Lung microvascular endothelial cell (primary cell): ENCODE data around the gene AOPEP. TPM values are rescaled to one million over a fixed set of nuclear protein-coding genes. Genes with fewer than 3 reads are reported as not detected.

ENCODE experiments used
- DNase-seq, 2 donors: peaks; one replicate each; pipeline versions ENCODE4 v3.0.0 to v3.0.0-alpha.2; 2010; ENCODE audit warnings: low read depth in 2 of 2
- total RNA-seq: library from RNA; depleted of rRNA; stranded (reverse); fragments of >200 nt; gene quantifications from 2 replicates; pipeline ENCODE4 v1.2.1, GENCODE V29; 2014

The AOPEP gene
- total RNA-seq, 1 donor from 2014 or later, result 33.9 TPM

DNA sequence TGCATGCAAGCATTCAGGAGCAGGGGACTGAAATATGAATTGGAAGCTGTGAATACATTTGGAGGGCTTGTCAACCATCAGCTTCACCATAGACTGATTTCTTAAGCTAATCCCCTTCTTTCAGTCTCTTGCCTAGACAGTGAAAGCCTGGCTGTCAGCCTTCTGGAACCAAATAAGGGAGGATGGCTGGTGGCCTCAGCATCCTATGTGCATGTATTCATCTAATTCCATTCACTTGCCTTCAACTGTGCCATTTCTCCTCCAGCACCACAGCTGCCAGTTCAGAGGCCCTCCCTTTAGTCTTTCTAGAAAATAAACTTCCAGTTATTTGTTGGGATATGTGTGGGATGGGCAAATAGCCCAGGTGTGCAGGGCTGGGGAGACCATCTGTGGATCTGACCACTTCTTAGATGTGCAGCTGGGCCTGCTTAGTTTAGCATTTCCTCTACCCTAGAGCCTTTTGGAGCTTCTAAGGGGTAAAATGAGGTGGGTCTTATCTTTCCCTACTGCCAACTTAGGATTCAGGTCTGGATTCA lies 62.1 kb downstream of the AOPEP start:
- no peak for DNase-seq

- DNase-seq, result no peak
These were observed 64.9 kb downstream of the AOPEP start for GRCh38 chr9:94791435-94791834.

- peak in 1 of 2 donors; percentile 74 for DNase-seq
These were observed 66.0 kb downstream of the AOPEP start for GRCh38 chr9:94792511-94792910.

DNA sequence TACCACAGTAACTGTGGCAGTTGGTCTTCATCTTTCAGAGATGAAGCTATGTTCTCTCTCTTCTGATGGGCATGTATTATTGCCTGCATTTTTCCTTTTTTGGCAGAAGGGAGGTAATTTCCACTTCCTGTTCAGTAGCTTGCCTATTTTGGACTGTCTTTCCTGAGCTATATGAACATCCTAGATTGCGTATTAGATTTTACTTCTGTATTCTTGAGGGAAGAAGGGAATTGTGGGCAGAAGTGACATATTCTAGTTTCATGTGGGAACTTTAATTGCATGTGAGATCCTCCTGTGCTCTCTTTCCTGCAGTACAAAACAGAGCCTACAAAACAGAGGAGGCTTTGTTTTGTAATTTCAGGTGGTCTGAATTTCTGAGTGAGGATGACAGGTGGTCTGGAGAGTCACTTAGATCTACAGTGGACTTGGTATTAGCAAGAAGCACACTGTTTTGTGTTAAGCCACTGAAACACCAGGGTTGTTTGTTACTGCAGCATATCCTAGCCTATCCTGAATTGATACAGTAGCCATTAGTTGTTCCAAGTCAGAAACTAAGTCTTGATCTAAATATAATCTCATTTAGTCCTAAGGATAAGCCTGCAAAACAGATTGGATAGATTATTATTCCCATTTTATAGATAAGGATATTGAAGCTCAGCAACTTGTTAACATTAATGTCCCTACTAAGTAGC lies 68.1 kb downstream of the AOPEP start:
- DNase-seq, result no peak

GRCh38 chr9:94796687-94797086 lies 70.2 kb downstream of the AOPEP start:
- DNase-seq, result peak in 1 of 2 donors; percentile 20

GRCh38 chr9:94798201-94798600 lies 71.7 kb downstream of the AOPEP start:
- DNase-seq, result no peak

- no peak for DNase-seq
These were observed 72.2 kb downstream of the AOPEP start for GRCh38 chr9:94798708-94799107.

- DNase-seq, result peak in 1 of 2 donors; percentile 88
These were observed 73.2 kb downstream of the AOPEP start for GRCh38 chr9:94799578-94800264.

DNA sequence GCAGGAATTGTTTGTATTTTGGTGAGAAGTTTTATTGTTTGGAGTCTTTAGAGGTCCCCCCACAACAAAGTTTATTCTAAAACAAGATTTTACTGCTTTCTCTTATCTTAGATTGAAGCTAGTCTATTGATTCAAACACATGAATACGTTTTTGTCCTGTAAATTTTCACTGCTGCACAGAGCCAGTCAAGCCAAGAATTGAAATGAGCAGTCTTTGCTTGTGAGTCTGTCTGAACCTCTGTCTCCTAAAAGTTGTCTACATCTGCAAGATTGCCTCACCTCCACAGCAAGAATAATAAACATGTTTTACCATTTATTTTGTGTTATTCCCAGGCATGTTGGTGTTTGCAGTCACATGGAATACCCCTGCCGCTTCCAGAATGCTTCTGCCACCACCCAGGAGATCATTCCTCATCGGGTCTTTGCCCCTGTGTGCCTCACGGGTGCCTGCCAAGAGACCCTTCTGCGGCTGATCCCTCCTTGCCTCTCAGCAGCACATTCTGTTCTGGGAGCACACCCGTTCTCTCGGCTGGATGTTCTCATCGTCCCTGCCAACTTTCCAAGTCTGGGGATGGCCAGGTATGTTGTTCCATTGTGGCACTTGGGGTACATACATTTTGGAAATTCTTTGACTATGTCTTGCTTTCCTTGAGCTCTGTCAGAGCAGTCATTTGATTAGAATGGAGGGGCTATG lies 74.1 kb downstream of the AOPEP start:
- DNase-seq, result no peak

DNA sequence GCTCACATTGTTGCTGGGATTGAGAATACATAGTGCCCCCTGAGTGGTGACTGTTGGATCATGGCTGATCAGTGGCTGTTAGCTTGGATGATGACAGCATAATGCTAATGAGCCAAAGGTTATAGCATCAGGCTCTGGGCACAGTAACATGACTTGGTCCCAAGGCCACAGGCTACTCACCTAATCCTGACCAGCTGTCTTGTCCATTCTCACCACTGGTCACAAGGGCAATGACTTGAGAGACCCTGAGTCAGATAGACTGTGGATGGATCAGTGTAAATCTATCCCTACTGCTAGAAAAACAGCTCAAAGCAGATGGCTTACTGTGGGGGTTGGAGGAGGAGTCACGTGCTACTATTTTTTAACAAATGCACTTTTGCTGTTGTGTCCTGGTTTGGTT lies 74.7 kb downstream of the AOPEP start:
- peak in 1 of 2 donors; percentile 23 for DNase-seq

DNA sequence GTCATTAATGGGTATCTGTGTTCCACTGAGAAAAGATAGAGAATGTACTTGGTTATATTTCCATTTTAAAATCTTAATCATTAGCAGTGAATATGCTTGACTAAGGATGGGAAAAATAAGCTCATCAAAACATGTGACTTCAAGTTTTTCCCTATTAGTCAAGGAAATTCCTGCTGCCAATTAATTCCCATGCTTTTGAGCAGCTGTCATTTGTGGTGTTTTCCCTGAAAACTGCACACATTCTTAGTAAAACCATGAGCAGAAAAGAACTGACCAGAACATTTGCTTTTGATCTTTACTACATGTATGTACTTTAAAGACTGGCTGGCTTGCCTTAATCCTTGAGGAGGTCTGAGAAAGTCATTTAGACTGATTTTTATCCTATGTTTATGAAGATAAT lies 75.2 kb downstream of the AOPEP start:
- peak in 1 of 2 donors; percentile 78 for DNase-seq

GRCh38 chr9:94802251-94802650 lies 75.8 kb downstream of the AOPEP start:
- no peak for DNase-seq

GRCh38 chr9:94802793-94803192 lies 76.3 kb downstream of the AOPEP start:
- DNase-seq, result no peak

DNA sequence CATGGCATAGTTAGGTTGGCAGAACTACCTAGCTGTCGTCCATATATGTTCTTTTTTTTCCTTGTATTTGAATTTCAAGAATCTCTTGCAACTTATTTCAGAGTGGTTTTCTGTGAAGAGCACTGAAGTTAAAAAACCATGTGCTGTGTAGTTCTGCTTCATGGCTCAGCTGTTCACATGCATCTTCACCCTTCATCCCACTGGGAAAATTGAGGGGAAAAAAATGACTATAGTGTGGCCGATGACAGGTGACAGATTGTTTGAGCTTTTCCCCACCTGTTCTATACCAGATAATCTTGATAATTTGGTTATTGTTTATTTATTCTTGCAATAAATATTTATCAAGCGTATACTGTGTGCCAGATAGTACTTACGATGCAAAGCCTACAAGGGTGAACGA lies 77.8 kb downstream of the AOPEP start:
- no peak for DNase-seq

GRCh38 chr9:94805051-94805489 lies 78.6 kb downstream of the AOPEP start:
- DNase-seq, result no peak

GRCh38 chr9:94805585-94805984 lies 79.1 kb downstream of the AOPEP start:
- DNase-seq, result peak in 1 of 2 donors; percentile 87

GRCh38 chr9:94806307-94806893 lies 79.9 kb downstream of the AOPEP start:
- DNase-seq, result peak in 1 of 2 donors; percentile 74

DNA sequence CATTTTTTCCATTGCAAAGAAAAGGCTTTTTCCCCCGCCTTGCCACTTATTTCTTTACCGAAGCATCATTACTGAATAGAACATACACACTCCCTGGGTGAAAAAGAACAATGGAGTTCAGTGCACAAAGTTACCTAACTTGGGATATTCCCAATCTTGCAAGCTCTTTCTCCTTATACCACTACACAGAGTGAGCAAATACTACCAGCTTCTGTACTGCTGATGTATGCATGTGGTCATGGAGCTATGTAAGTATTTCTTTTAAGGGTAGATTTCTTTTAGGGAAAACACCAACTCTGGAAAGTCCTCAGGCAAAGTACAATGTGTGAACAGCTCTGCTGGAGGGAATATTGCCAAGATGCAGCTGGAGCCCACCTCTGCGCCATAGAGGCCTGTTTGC lies 81.1 kb downstream of the AOPEP start:
- DNase-seq, result no peak

GRCh38 chr9:94808926-94809700 lies 82.6 kb downstream of the AOPEP start:
- peak in 1 of 2 donors; percentile 28 for DNase-seq

DNA sequence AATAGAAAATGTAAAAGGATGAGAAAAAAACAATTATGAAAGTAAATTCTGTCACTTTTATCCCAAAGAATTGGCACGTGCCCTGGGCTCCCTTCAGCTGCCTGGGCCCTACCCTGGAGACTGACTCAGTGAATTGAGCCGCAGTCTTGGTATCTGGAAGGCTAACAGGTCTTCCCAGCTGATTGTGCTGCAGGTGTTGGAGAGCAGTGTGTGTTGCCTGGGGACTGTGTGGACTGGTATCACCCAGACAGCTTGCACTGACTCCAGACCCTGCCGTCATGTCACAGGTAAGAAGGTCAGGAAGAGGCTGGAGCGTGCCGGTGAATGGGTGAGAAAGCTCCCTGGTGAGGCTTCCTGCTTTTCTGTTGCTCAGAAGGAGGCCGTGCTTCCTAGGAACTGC lies 83.3 kb downstream of the AOPEP start:
- DNase-seq, result no peak

- no peak for DNase-seq
These were observed 84.6 kb downstream of the AOPEP start for GRCh38 chr9:94811074-94811473.
